Measurements from ENCODE around the gene HCFC1. TPM values are rescaled to one million over a fixed set of nuclear protein-coding genes. Genes with fewer than 3 reads are reported as not detected.

The HCFC1 gene
- total RNA-seq, 1 donor from 2014 or later: 74.6 TPM

DNA sequence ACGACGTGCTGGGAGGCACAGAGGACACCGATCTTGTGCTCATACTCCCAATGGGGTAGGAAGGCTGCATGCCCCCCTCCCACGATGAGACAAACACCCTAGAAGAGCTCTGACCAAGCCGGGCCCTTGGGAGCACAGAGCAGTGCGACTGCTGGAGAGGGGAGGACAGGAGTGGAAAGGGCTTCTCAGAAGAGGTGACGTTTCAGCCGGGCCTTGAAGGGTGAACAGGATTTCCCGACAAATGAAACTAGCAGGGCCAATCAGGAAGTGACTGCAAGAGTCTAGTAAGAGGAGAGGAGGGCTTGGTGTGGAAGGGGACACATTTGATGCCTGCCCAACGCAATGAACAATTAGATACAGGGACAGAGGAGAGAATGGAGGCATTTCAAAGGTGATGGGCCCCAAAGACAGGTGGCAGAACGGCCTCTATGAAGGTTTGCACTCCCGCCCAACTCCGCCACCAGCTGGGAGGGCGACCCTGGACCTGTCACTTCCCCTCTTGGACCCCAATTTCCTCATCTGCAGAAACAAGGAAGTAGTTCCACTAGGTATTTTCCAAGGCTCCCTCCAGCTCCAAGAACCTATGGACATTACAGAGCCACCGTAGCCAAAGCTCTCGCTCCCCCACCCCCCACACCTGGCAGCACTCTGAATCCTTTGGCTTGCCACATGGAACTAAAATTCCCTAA is 3.9 kb downstream of the HCFC1 start:
- H3K4me1 Mint-ChIP-seq (ENCODE audit: unreplicated experiment): peaks cover 14% of the 10 kb centered on the region
- H3K36me3 Mint-ChIP-seq (ENCODE audit: low read depth, unreplicated experiment): peaks cover 3% of the 10 kb centered on the region
- H3K27me3 Mint-ChIP-seq (ENCODE audit: unreplicated experiment): peaks cover 12% of the 10 kb centered on the region
- H3K4me3 Mint-ChIP-seq (ENCODE audit: unreplicated experiment): peak overlapping the region; percentile 83
- H3K27ac Mint-ChIP-seq (ENCODE audit: unreplicated experiment): peak overlapping the region; percentile 78
- H3K9me3 Mint-ChIP-seq (ENCODE audit: unreplicated experiment): no peaks in the 10 kb centered on the region
- DNase-seq (ENCODE audit: low spot score): no peak
- TF ChIP-seq CTCF (IDR thresholded peaks at IDR 0.05; ENCODE audit: unreplicated experiment): no peak

DNA sequence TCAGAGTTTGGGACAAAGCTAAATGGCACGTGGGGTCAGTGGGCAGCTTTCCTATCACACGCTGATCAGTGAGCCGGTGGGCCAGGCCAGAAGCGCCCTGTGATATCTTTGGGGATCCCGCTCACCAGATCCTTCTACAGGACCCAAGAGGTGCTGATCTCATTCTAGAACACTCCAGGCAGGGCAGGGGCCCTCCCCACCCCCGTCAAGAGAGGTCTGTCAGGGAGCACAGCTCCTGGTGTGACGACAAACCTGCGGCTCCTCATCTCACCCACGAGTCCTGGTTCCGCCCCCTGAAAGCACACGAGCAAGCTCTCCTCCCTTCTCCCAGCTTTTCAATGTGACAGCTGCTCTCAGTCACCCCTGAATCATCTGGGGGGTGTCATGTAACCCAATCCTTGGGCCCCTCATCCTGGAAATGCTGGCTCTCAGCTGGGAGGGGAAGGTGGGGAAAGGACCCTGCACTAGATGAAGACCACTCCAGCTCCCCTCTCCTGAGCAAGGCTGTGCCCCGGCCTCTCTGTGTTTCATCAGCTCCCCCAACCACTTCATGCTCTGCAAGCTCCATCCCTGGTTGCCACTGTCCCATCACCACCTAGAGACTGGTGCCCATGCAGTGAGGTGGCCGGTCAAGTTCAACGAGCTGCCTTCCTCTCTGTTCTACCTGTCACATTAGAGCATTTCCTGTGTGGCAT is 4.6 kb downstream of the HCFC1 start:
- TF ChIP-seq CTCF (IDR thresholded peaks at IDR 0.05; ENCODE audit: unreplicated experiment): no peak
- no peaks in the 10 kb centered on the region for H3K9me3 Mint-ChIP-seq (ENCODE audit: unreplicated experiment)

GRCh38 chrX:153966283-153966688 is 5.3 kb downstream of the HCFC1 start:
- Mint-ChIP-seq H3K9me3 (ENCODE audit: unreplicated experiment) (no peaks in the 10 kb centered on the region), H3K27ac (ENCODE audit: unreplicated experiment) (no peak overlapping the region), H3K4me1 (ENCODE audit: unreplicated experiment) (peaks cover 14% of the 10 kb centered on the region), H3K27me3 (ENCODE audit: unreplicated experiment) (peaks cover 9% of the 10 kb centered on the region), H3K36me3 (ENCODE audit: low read depth, unreplicated experiment) (peaks cover 3% of the 10 kb centered on the region), H3K4me3 (ENCODE audit: unreplicated experiment) (no peak overlapping the region)
- no peak for TF ChIP-seq CTCF (IDR thresholded peaks at IDR 0.05; ENCODE audit: unreplicated experiment)
- DNase-seq (ENCODE audit: low spot score): no peak

More for the DNA sequence above, 4.6 kb downstream of the HCFC1 start:
- Mint-ChIP-seq H3K4me3 (ENCODE audit: unreplicated experiment) (peak overlapping the region; percentile 83), H3K27ac (ENCODE audit: unreplicated experiment) (peak overlapping the region; percentile 78), H3K36me3 (ENCODE audit: low read depth, unreplicated experiment) (peaks cover 3% of the 10 kb centered on the region), H3K4me1 (ENCODE audit: unreplicated experiment) (peaks cover 14% of the 10 kb centered on the region), H3K27me3 (ENCODE audit: unreplicated experiment) (peaks cover 12% of the 10 kb centered on the region)
- DNase-seq (ENCODE audit: low spot score): no peak

- Mint-ChIP-seq H3K4me3 (ENCODE audit: unreplicated experiment) (no peak overlapping the region), H3K36me3 (ENCODE audit: low read depth, unreplicated experiment) (peaks cover 7% of the 10 kb centered on the region)
These were observed 6.2 kb downstream of the HCFC1 start for GRCh38 chrX:153965406-153965805.

More at GRCh38 chrX:153965406-153965805, 6.2 kb downstream of the HCFC1 start:
- H3K4me1 Mint-ChIP-seq (ENCODE audit: unreplicated experiment): peaks cover 14% of the 10 kb centered on the region
- peaks cover 9% of the 10 kb centered on the region for H3K27me3 Mint-ChIP-seq (ENCODE audit: unreplicated experiment)
- TF ChIP-seq CTCF (IDR thresholded peaks at IDR 0.05; ENCODE audit: unreplicated experiment): no peak
- no peak overlapping the region for H3K27ac Mint-ChIP-seq (ENCODE audit: unreplicated experiment)
- no peak for DNase-seq (ENCODE audit: low spot score)
- no peaks in the 10 kb centered on the region for H3K9me3 Mint-ChIP-seq (ENCODE audit: unreplicated experiment)
